NB4 (cell line): Measurements from ENCODE around the gene LHX4.

Source experiments
- DNase-seq: peaks from one replicate; pipeline ENCODE4 v3.0.0; 2010; ENCODE audit warnings: low read depth
- H3K4me3 ChIP-seq: one replicate; pipeline ENCODE4 v1.5.1; 2011; ENCODE audit warnings: mild to moderate bottlenecking, low read depth, low read length, moderate library complexity
- CTCF ChIP-seq: IDR thresholded peaks from one replicate; pipeline ENCODE4 v1.5.1; 2012; ENCODE audit warnings: low read depth, low read length
- MAX ChIP-seq: IDR thresholded peaks from 2 replicates; pipeline ENCODE4 v1.6.1; 2011; ENCODE audit warnings: low read depth, low read length
- MYC ChIP-seq: IDR thresholded peaks from 2 replicates; pipeline ENCODE4 v1.6.1; 2011; ENCODE audit warnings: low read depth, low read length
- POLR2A ChIP-seq: IDR thresholded peaks from 2 replicates; pipeline ENCODE4 v1.6.1; 2011; ENCODE audit warnings: mild to moderate bottlenecking; ENCODE audit not compliant: insufficient read length; ENCODE audit errors: extremely low read depth

The LHX4 gene

GRCh38 chr1:180291004-180291403 is 60.9 kb downstream of the LHX4 start:
- H3K4me3 ChIP-seq: no peak overlapping the region
- no peak for DNase-seq
- TF ChIP-seq MYC: no peak
- TF ChIP-seq CTCF: no peak
- no peak for TF ChIP-seq POLR2A
- TF ChIP-seq MAX: no peak

- H3K4me3 ChIP-seq: no peak overlapping the region
- no peak for TF ChIP-seq CTCF
- DNase-seq: no peak
Observed at GRCh38 chr1:180294711-180295110, 64.6 kb downstream of the LHX4 start.

GRCh38 chr1:180295999-180296398 is 65.9 kb downstream of the LHX4 start:
- TF ChIP-seq POLR2A: no peak
- no peak for TF ChIP-seq MYC
- no peak for TF ChIP-seq CTCF
- no peak for TF ChIP-seq MAX
- no peak overlapping the region for H3K4me3 ChIP-seq
- no peak for DNase-seq

- no peak overlapping the region for H3K4me3 ChIP-seq
- no peak for TF ChIP-seq MAX
- TF ChIP-seq MYC: no peak
- no peak for TF ChIP-seq CTCF
- DNase-seq: no peak
Observed at GRCh38 chr1:180299479-180300221, 69.6 kb downstream of the LHX4 start.

GRCh38 chr1:180301135-180301742 is 71.2 kb downstream of the LHX4 start:
- no peak for DNase-seq
- TF ChIP-seq POLR2A: no peak
- no peak for TF ChIP-seq MAX
- no peak for TF ChIP-seq MYC
- no peak for TF ChIP-seq CTCF
- H3K4me3 ChIP-seq: no peak overlapping the region
